Measurements from ENCODE around the gene LTBP1. TPM values are rescaled to one million over a fixed set of nuclear protein-coding genes. Genes with fewer than 3 reads are reported as not detected.

LTBP1 gene
- polyA plus RNA-seq, 2 of the 4 experiments (the other 2 are of a cell fraction) = 23.8 to 30.4 TPM

- TF ChIP-seq RAD21 (conservative IDR thresholded peaks at IDR 0.05 in 1 of 2, IDR thresholded peaks at IDR 0.05 in 1 of 2) (no peak), SREBF2 (IDR thresholded peaks at IDR 0.05) (no peak), RNF2 (IDR thresholded peaks at IDR 0.05; ENCODE audit: borderline replicate concordance, low read depth) (no peak), SMC3 (IDR thresholded peaks at IDR 0.05) (no peak), JUN (IDR thresholded peaks at IDR 0.05) (no peak), PBX3 (IDR thresholded peaks at IDR 0.05) (no peak), ZSCAN20 (CRISPR knock-in tag; IDR thresholded peaks at IDR 0.05) (no peak), USF2 (IDR thresholded peaks at IDR 0.05) (no peak), CHD4 (IDR thresholded peaks at IDR 0.05; ENCODE audit: borderline replicate concordance) (no peak), REST (IDR thresholded peaks at IDR 0.05) (no peak), MYC (IDR thresholded peaks at IDR 0.05; ENCODE audit: borderline replicate concordance, low read length) (no peak), HDAC2 (IDR thresholded peaks at IDR 0.05) (no peak), JUNB (IDR thresholded peaks at IDR 0.05) (no peak), RARB (CRISPR knock-in tag; IDR thresholded peaks at IDR 0.05) (no peak), MAFK (IDR thresholded peaks at IDR 0.05; ENCODE audit: partially characterized antibody) (no peak), FOXS1 (CRISPR knock-in tag; IDR thresholded peaks at IDR 0.05) (no peak), CEBPB (IDR thresholded peaks at IDR 0.05) (no peak)
- POLR2A ChIA-PET = no interaction called here
- CTCF ChIA-PET = interaction anchor here (1.0 to 1.2 kb wide), 2 partner anchors 19 to 517 kb away, joined by 3 read pairs; no protein-coding TSS in a partner anchor
- H3K4me3 ChIP-seq = no peak overlapping the region
- H3K4me2 ChIP-seq = peak overlapping the region; percentile 89; the same call in 1 of the 3 replicates
- no peak for DNase-seq (ENCODE audit: low read depth in 1 of 2, low spot score in 1 of 2)
- no peak for FAIRE-seq
- 94% methylated on average over 4 of the region's 4 CpGs for WGBS (ENCODE audit: missing lambda C conversion rate)
- H3K9me3 ChIP-seq = 0 out of 3 replicates have a peak, but pooled peaks cover 4% of the 10 kb centered on the region
- no peak for ATAC-seq
- H3K4me1 ChIP-seq = peaks cover 28% of the 10 kb centered on the region
- H3K27ac ChIP-seq = peak overlapping the region; percentile 0 to 48; a peak in 3 of 6 replicates
These were observed 343.2 kb downstream of the LTBP1 start for GRCh38 chr2:33289961-33290360.

- ATAC-seq (peak; percentile 93 to 96), DNase-seq (ENCODE audit: low read depth in 1 of 2, low spot score in 1 of 2) (peak; percentile 79 to 90), FAIRE-seq (peak; percentile 83)
- ChIA-PET POLR2A (no interaction called here), CTCF (interaction anchor here (0.6 to 0.7 kb wide), 2 partner anchors 64 to 80 kb away, joined by 3 to 4 read pairs; no protein-coding TSS in a partner anchor)
- Histone ChIP-seq H3K9me3 (0 out of 3 replicates have a peak, but pooled peaks cover 4% of the 10 kb centered on the region), H3K4me3 (peak overlapping the region; percentile 31), H3K4me1 (peaks cover 28% of the 10 kb centered on the region), H3K27ac (peak overlapping the region; percentile 68 to 71), H3K4me2 (peak overlapping the region; percentile 89)
- 7% methylated on average over 7 of the region's 7 CpGs for WGBS (ENCODE audit: missing lambda C conversion rate)
- TF ChIP-seq ZC3H11A (IDR thresholded peaks at IDR 0.05) (no peak), EP300 (IDR thresholded peaks at IDR 0.05) (peak; percentile 77 to 86; a peak in 4 of 5 replicates), TP53 (CRISPR knock-in tag; IDR thresholded peaks at IDR 0.05) (no peak), MAFK (IDR thresholded peaks at IDR 0.05; ENCODE audit: partially characterized antibody) (no peak), CHD4 (IDR thresholded peaks at IDR 0.05; ENCODE audit: borderline replicate concordance) (peak; percentile 58; the same call in 1 of the 2 replicates), MAX (IDR thresholded peaks at IDR 0.05) (peak; percentile 83), PHF8 (IDR thresholded peaks at IDR 0.05; ENCODE audit: borderline replicate concordance, low read depth) (no peak), CEBPB (IDR thresholded peaks at IDR 0.05) (peak in 1 of 2 experiments; percentile 67; a peak in 1 of 4 replicates), FOSL2 (IDR thresholded peaks at IDR 0.05) (peak; percentile 86), FOSL2 (CRISPR knock-in tag; IDR thresholded peaks at IDR 0.05) (peak; percentile 98), HES2 (IDR thresholded peaks at IDR 0.05) (no peak), POLR2A (IDR thresholded peaks at IDR 0.05; ENCODE audit: low read length) (no peak), FOSB (CRISPR knock-in tag; IDR thresholded peaks at IDR 0.05) (peak; percentile 76; the same call in 1 of the 2 replicates), ELK1 (IDR thresholded peaks at IDR 0.05; ENCODE audit: low read depth, low read length) (no peak), NPAS2 (CRISPR knock-in tag; IDR thresholded peaks at IDR 0.05; ENCODE audit: borderline replicate concordance) (no peak), FOXS1 (CRISPR knock-in tag; IDR thresholded peaks at IDR 0.05) (peak; percentile 99; the same call in 1 of the 2 replicates), CBX8 (IDR thresholded peaks at IDR 0.05) (no peak), ZNF302 (CRISPR knock-in tag; IDR thresholded peaks at IDR 0.05) (no peak)
These were observed 344.7 kb downstream of the LTBP1 start for GRCh38 chr2:33291278-33292013.
